Measurements from ENCODE around the gene POLRMT. TPM values are rescaled to one million over a fixed set of nuclear protein-coding genes. Genes with fewer than 3 reads are reported as not detected.

Gene POLRMT
- total RNA-seq, 2 donors from 2014 or later: 47.0 to 57.7 TPM

- Mint-ChIP-seq H3K36me3 (no peaks in the 10 kb centered on the region), H3K9me3 (no peaks in the 10 kb centered on the region), H3K27ac (peak overlapping the region; percentile 17 to 69)
- no peak for DNase-seq (ENCODE audit: low spot score in 2 of 2)
- no peak for ATAC-seq
Observed at GRCh38 chr19:583968-584239, 49.4 kb downstream of the POLRMT start.

- ATAC-seq (no peak), DNase-seq (ENCODE audit: low spot score in 2 of 2) (no peak)
- Mint-ChIP-seq H3K9me3 (no peaks in the 10 kb centered on the region), H3K36me3 (no peaks in the 10 kb centered on the region), H3K27ac (peak overlapping the region in 1 of 2 donors; percentile 17)
Observed at GRCh38 chr19:583198-583967, 50.0 kb downstream of the POLRMT start.

- no peak overlapping the region for H3K27ac Mint-ChIP-seq
- no peak for ATAC-seq
- no peak for DNase-seq (ENCODE audit: low spot score in 2 of 2)
- no peaks in the 10 kb centered on the region for H3K9me3 Mint-ChIP-seq
- no peaks in the 10 kb centered on the region for H3K36me3 Mint-ChIP-seq
Observed at GRCh38 chr19:582497-583197, 50.7 kb downstream of the POLRMT start.

GRCh38 chr19:581399-582111 lies 51.8 kb downstream of the POLRMT start:
- ATAC-seq (no peak), DNase-seq (ENCODE audit: low spot score in 2 of 2) (no peak)
- Mint-ChIP-seq H3K9me3 (no peaks in the 10 kb centered on the region), H3K27ac (no peak overlapping the region), H3K36me3 (no peaks in the 10 kb centered on the region)

GRCh38 chr19:580274-580835 lies 53.0 kb downstream of the POLRMT start:
- H3K27ac Mint-ChIP-seq: peak overlapping the region in 1 of 2 donors; percentile 22
- H3K9me3 Mint-ChIP-seq: no peaks in the 10 kb centered on the region
- H3K36me3 Mint-ChIP-seq: no peaks in the 10 kb centered on the region
- no peak for DNase-seq (ENCODE audit: low spot score in 2 of 2)
- no peak for ATAC-seq

GRCh38 chr19:579842-580155 lies 53.5 kb downstream of the POLRMT start:
- DNase-seq (ENCODE audit: low spot score in 2 of 2) (no peak), ATAC-seq (no peak)
- Mint-ChIP-seq H3K36me3 (no peaks in the 10 kb centered on the region), H3K9me3 (no peaks in the 10 kb centered on the region), H3K27ac (no peak overlapping the region)

GRCh38 chr19:579111-579841 lies 54.1 kb downstream of the POLRMT start:
- ATAC-seq (no peak), DNase-seq (ENCODE audit: low spot score in 2 of 2) (no peak)
- no peaks in the 10 kb centered on the region for H3K36me3 Mint-ChIP-seq
- H3K9me3 Mint-ChIP-seq: no peaks in the 10 kb centered on the region
- H3K27ac Mint-ChIP-seq: peak overlapping the region in 1 of 2 donors; percentile 36

GRCh38 chr19:577439-578392 lies 55.6 kb downstream of the POLRMT start:
- no peak for DNase-seq (ENCODE audit: low spot score in 2 of 2)
- Mint-ChIP-seq H3K9me3 (no peaks in the 10 kb centered on the region), H3K27ac (no peak overlapping the region)

GRCh38 chr19:576768-577438 lies 56.4 kb downstream of the POLRMT start:
- ATAC-seq (no peak), DNase-seq (ENCODE audit: low spot score in 2 of 2) (no peak)
- H3K9me3 Mint-ChIP-seq: no peaks in the 10 kb centered on the region
- peaks cover 5 to 6% of the 10 kb centered on the region in 2 donors for H3K36me3 Mint-ChIP-seq
- H3K27ac Mint-ChIP-seq: peak overlapping the region in 1 of 2 donors; percentile 29

More at GRCh38 chr19:577439-578392, 55.6 kb downstream of the POLRMT start:
- peaks cover 5 to 6% of the 10 kb centered on the region in 2 donors for H3K36me3 Mint-ChIP-seq
- ATAC-seq: no peak

- DNase-seq (ENCODE audit: low spot score in 2 of 2) (no peak), ATAC-seq (no peak)
- H3K36me3 Mint-ChIP-seq: peaks cover 5 to 6% of the 10 kb centered on the region in 2 donors
- no peak overlapping the region for H3K27ac Mint-ChIP-seq
- no peaks in the 10 kb centered on the region for H3K9me3 Mint-ChIP-seq
Observed at GRCh38 chr19:575527-576506, 57.5 kb downstream of the POLRMT start.

- ATAC-seq (no peak), DNase-seq (ENCODE audit: low spot score in 2 of 2) (no peak)
- Mint-ChIP-seq H3K27ac (peak overlapping the region in 1 of 2 donors; percentile 55), H3K9me3 (no peaks in the 10 kb centered on the region), H3K36me3 (peaks cover 5 to 6% of the 10 kb centered on the region in 2 donors)
Observed at GRCh38 chr19:574658-575526, 58.4 kb downstream of the POLRMT start.

GRCh38 chr19:573519-573825 lies 59.9 kb downstream of the POLRMT start:
- ATAC-seq: no peak
- peaks cover 5 to 6% of the 10 kb centered on the region in 2 donors for H3K36me3 Mint-ChIP-seq
- no peak for DNase-seq (ENCODE audit: low spot score in 2 of 2)
- no peaks in the 10 kb centered on the region for H3K9me3 Mint-ChIP-seq
- H3K27ac Mint-ChIP-seq: peak overlapping the region; percentile 81 to 84

GRCh38 chr19:572743-573518 lies 60.4 kb downstream of the POLRMT start:
- H3K27ac Mint-ChIP-seq: peak overlapping the region; percentile 81 to 84
- H3K36me3 Mint-ChIP-seq: peaks cover 5 to 6% of the 10 kb centered on the region in 2 donors
- DNase-seq (ENCODE audit: low spot score in 2 of 2): no peak
- peak in 1 of 2 donors; percentile 36 for ATAC-seq
- no peaks in the 10 kb centered on the region for H3K9me3 Mint-ChIP-seq
